ENCODE data around the gene BMAL1. TPM values are rescaled to one million over a fixed set of nuclear protein-coding genes. Genes with fewer than 3 reads are reported as not detected.

BMAL1 gene
- total RNA-seq, 4 donors from 2014 or later = 41.2 to 97.5 (median 50.7) TPM

GRCh38 chr11:13367115-13367514, 89.5 kb downstream of the BMAL1 start:
- DNase-seq = no peak
- peaks cover 0 to 2% of the 10 kb centered on the region in 2 donors for H3K4me1 ChIP-seq
- no peak for TF ChIP-seq POLR2A (IDR thresholded peaks at IDR 0.05)
- TF ChIP-seq, protein P1, sequence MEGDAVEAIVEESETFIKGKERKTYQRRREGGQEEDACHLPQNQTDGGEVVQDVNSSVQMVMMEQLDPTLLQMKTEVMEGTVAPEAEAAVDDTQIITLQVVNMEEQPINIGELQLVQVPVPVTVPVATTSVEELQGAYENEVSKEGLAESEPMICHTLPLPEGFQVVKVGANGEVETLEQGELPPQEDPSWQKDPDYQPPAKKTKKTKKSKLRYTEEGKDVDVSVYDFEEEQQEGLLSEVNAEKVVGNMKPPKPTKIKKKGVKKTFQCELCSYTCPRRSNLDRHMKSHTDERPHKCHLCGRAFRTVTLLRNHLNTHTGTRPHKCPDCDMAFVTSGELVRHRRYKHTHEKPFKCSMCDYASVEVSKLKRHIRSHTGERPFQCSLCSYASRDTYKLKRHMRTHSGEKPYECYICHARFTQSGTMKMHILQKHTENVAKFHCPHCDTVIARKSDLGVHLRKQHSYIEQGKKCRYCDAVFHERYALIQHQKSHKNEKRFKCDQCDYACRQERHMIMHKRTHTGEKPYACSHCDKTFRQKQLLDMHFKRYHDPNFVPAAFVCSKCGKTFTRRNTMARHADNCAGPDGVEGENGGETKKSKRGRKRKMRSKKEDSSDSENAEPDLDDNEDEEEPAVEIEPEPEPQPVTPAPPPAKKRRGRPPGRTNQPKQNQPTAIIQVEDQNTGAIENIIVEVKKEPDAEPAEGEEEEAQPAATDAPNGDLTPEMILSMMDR (IDR thresholded peaks at IDR 0.05) = no peak
- no peak overlapping the region for H3K4me3 ChIP-seq (replicated peaks in 1 of 3)
- WGBS, 2 donors = 96 to 97% methylated on average over 4 of the region's 4 CpGs
- no peak overlapping the region for H3K27ac ChIP-seq
- H3K27me3 ChIP-seq = no peaks in the 10 kb centered on the region
- intact Hi-C loops (cut with DNase I) = no loop called here
- H3K9me3 ChIP-seq = no peaks in the 10 kb centered on the region
- peaks cover 31 to 57% of the 10 kb centered on the region in 2 donors for H3K36me3 ChIP-seq

DNA sequence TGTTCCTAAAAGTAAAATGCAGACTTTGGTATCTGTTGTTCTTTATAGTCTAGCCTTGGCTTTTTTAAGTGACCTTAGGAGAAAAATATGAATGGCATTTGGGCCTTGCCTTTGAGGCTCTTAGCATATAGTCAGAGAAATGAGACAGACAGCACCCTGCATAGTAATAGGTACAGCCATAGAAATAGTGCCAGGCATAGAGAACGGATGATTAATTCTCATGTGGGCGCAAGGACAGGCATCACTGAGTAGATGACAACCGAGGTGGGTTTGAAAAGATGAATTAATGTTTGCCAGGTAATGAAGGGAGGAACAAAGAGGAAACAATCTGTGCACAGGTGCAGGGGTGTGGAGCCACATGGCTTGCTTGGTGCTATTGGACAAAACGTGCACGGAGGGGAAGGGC, 90.5 kb downstream of the BMAL1 start:
- intact Hi-C loops (cut with DNase I) = no loop called here
- no peak overlapping the region for H3K27ac ChIP-seq
- no peaks in the 10 kb centered on the region for H3K27me3 ChIP-seq
- DNase-seq = no peak
- H3K36me3 ChIP-seq = peaks cover 41 to 64% of the 10 kb centered on the region in 2 donors
- TF ChIP-seq POLR2A (IDR thresholded peaks at IDR 0.05) = no peak
- TF ChIP-seq, protein P1 (IDR thresholded peaks at IDR 0.05) = no peak
- no peak overlapping the region for H3K4me3 ChIP-seq (replicated peaks in 1 of 3)
- H3K4me1 ChIP-seq = no peaks in the 10 kb centered on the region
- WGBS, 2 donors = 81 to 90% methylated on average over 5 of the region's 5 CpGs
- no peaks in the 10 kb centered on the region for H3K9me3 ChIP-seq

DNA sequence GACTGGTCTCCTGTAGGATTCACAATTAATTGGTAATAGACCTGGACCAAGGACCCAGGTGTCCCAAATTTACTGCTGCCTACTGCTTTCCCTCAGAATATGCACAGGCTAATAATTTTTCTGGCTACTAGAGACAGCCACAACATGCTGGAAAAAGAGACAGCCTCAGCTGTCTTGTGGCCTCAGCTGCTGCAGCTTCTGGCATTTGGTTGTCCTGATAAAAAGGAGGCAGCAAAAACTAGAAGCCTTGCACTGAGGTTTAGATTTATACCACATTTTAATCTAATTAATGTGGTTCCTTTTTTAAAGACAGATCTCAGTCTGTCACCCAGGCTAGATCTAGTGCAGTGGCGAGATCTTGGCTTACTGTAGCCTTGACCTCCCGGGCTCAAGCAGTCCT, 95.6 kb downstream of the BMAL1 start:
- Histone ChIP-seq H3K9me3 (no peaks in the 10 kb centered on the region), H3K27ac (no peak overlapping the region), H3K4me1 (no peaks in the 10 kb centered on the region), H3K27me3 (no peaks in the 10 kb centered on the region), H3K36me3 (peaks cover 63 to 71% of the 10 kb centered on the region in 2 donors), H3K4me3 (replicated peaks in 1 of 3) (no peak overlapping the region)
- WGBS, 2 donors = 81 to 100% methylated on average over 2 of the region's 2 CpGs
- no peak for DNase-seq
- intact Hi-C loops (cut with DNase I) = no loop called here
- TF ChIP-seq, protein P1 (IDR thresholded peaks at IDR 0.05) = no peak
- no peak for TF ChIP-seq POLR2A (IDR thresholded peaks at IDR 0.05)

GRCh38 chr11:13375798-13376197, 98.2 kb downstream of the BMAL1 start:
- H3K9me3 ChIP-seq = no peaks in the 10 kb centered on the region
- no peaks in the 10 kb centered on the region for H3K27me3 ChIP-seq
- H3K4me1 ChIP-seq = no peaks in the 10 kb centered on the region
- no peak for TF ChIP-seq POLR2A (IDR thresholded peaks at IDR 0.05)
- TF ChIP-seq, protein P1 (IDR thresholded peaks at IDR 0.05) = no peak
- no peak for DNase-seq
- H3K27ac ChIP-seq = no peak overlapping the region
- intact Hi-C loops (cut with DNase I) = no loop called here
- H3K4me3 ChIP-seq (replicated peaks in 1 of 3) = no peak overlapping the region
- H3K36me3 ChIP-seq = peaks cover 61 to 62% of the 10 kb centered on the region in 2 donors

GRCh38 chr11:13376402-13376801, 98.8 kb downstream of the BMAL1 start:
- H3K9me3 ChIP-seq = no peaks in the 10 kb centered on the region
- H3K4me1 ChIP-seq = no peaks in the 10 kb centered on the region
- 70 to 82% methylated on average over 2 to 5 of the region's 5 CpGs for WGBS, 2 donors
- H3K27ac ChIP-seq = no peak overlapping the region
- peaks cover 61 to 66% of the 10 kb centered on the region in 2 donors for H3K36me3 ChIP-seq
- H3K27me3 ChIP-seq = no peaks in the 10 kb centered on the region
- intact Hi-C loops (cut with DNase I) = no loop called here
- H3K4me3 ChIP-seq (replicated peaks in 1 of 3) = no peak overlapping the region
- TF ChIP-seq POLR2A (IDR thresholded peaks at IDR 0.05) = no peak
- TF ChIP-seq, protein P1 (IDR thresholded peaks at IDR 0.05) = no peak
- no peak for DNase-seq

Measured in thyroid gland (tissue), 4 donors.